KOPT-K1 (cell line): ENCODE results near the gene FAM168A.
A peak's percentile ranks its signal among the peaks of the same experiment; 100 is the strongest.

Experiments
- H3K27ac ChIP-seq: fragments of 200-600 bp; sonication (generic); 2 replicates; pipeline ENCODE4 v1.5.1; 2016; ENCODE audit warnings: antibody characterized with exemption, mild to moderate bottlenecking, low read depth, low read length; ENCODE audit not compliant: poor library complexity, severe bottlenecking
- H3K36me3 ChIP-seq: fragments of 200-600 bp; sonication (generic); 2 replicates; pipeline ENCODE4 v1.5.1; 2017; ENCODE audit warnings: antibody characterized with exemption, mild to moderate bottlenecking, low read length, moderate library complexity; ENCODE audit not compliant: insufficient read depth
- H3K9me3 ChIP-seq: fragments of 200-600 bp; sonication (generic); 2 replicates; pipeline ENCODE4 v1.5.1; 2017; ENCODE audit warnings: antibody characterized with exemption, low read length, mild to moderate bottlenecking; ENCODE audit not compliant: insufficient read depth, poor library complexity, severe bottlenecking

FAM168A gene

DNA sequence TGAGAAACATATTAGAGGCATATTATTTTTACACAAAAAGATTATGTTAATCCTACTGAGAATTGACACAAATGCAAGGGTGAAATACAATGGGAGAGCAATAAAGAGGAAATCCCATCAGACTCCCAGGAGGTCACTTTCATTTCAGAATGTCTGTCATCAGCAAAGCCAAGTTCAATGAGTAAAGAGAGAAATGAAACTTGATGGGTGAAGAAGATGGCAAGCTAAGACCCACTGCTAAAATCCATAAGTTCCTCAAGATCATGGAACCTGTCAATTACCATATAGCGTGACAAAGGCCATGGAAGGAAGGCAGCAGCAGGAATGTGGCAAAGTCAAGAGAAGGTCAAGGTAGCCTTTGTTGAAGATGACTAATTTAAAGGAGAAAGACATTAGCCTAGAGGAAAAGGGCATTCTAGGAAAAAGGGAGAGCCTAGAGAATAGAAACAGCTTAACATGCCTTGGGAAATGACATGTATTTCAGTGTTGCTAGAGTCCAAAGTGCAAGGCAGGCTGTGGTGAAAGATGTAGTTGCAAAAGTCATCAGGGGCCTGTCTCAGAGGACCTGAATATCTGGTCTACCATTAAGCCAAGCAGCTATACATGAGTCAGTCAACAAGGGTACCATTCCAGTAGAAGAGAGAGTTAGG is 43.1 kb downstream of the FAM168A start:
- no peak overlapping the region for H3K27ac ChIP-seq

DNA sequence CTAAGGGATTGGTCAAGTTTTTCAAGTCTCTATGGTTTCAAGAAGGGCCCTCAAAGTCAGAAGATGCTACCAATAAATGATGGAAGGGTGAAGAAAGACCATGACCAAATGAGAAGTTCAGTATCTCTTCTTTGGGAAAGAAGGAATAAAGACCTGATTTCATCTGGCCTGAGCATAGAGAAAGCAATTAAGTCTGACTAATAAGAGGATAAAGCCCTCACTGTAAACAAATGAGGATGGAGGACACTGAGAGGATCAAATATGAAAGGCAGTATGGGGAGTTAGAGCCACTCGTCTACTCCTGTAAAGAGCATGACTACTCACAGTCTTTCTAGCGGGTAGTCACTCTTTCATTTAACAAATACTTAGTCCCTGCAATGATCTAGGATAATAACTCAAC is 44.6 kb downstream of the FAM168A start:
- Histone ChIP-seq H3K36me3 (no peaks in the 10 kb centered on the region), H3K27ac (no peak overlapping the region)

More for the DNA sequence above, 43.1 kb downstream of the FAM168A start:
- Histone ChIP-seq H3K36me3 (no peaks in the 10 kb centered on the region), H3K9me3 (no peaks in the 10 kb centered on the region)

DNA sequence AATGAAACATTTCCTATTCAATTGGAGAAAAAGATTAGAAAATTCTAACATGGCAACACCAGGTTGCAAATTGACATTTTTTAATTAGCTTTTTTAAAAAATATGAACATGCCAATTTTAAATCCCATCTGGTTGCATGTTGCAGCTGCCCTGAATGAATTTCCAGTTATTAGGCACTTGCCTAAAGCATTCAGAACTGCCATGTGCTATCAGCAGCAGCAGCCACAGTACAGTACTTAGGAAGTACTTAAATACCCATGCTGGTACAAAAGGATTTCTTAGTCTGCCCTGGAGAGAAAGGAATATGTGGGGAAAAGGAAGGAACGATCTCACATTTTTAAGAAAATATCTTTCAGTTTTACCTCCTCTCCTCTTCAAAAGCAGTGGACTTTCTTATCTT is 46.2 kb downstream of the FAM168A start:
- Histone ChIP-seq H3K27ac (no peak overlapping the region), H3K9me3 (no peaks in the 10 kb centered on the region)

More for the DNA sequence above, 44.6 kb downstream of the FAM168A start:
- H3K9me3 ChIP-seq = no peaks in the 10 kb centered on the region

DNA sequence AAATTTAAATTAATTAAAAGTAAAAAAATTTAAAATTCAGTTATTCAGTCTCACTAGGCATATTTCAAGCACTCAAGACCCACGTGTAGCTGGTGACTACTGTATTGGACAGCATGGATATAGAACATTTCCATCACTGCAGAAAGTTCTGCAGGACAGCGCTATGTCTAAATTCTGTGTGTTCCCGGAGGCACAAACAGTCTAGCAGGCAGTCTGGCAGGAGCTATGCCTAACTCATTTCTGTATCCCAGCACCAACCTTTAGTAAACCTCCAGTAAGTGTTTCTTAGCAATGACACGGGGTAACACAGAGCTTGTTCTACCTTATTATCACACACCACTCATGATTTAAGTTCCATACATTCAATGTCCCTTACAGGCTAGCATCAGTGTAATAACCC is 48.5 kb downstream of the FAM168A start:
- Histone ChIP-seq H3K36me3 (no peaks in the 10 kb centered on the region), H3K9me3 (no peaks in the 10 kb centered on the region), H3K27ac (no peak overlapping the region)

More for the DNA sequence above, 46.2 kb downstream of the FAM168A start:
- H3K36me3 ChIP-seq = no peaks in the 10 kb centered on the region

DNA sequence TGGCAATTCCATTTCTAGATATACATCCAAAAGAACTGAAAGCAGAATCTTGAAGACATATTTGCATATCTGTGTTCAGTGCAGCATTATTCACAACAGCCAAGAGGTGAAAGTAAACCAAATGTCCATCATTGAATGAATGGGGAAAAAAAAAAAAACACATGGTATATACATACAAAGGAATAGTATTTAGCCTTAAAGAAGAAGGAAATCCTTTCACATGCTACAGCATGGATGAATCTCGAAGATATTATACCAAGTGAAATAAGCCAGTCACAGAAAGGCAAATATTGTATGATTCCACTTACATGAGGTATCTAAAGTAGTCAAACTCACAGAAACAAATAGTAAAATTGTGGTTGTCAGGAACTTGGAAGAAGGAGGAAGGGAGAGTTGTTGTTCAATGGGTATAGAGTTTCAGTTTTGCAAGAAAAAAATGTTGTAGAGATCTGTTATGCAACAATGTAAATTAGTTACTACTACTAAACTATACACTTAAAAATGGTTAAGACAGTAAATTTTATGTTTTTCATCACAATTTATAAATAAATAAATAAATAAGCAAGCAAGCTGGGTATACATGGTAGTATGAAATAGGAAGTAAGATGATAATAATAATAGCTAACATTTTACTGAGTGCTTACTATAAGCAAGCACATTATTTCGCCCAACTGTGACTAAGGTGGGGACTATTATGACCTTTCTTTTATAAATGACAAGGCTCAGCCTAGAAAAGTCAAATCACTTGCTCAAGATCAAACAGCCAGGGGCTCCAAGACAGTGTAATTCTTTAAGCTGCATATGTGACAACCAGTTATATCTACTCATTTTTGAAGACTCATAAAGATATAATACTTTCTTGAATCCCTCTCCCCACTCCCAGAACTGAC is 50.0 kb downstream of the FAM168A start:
- Histone ChIP-seq H3K9me3 (no peaks in the 10 kb centered on the region), H3K27ac (no peak overlapping the region), H3K36me3 (no peaks in the 10 kb centered on the region)

DNA sequence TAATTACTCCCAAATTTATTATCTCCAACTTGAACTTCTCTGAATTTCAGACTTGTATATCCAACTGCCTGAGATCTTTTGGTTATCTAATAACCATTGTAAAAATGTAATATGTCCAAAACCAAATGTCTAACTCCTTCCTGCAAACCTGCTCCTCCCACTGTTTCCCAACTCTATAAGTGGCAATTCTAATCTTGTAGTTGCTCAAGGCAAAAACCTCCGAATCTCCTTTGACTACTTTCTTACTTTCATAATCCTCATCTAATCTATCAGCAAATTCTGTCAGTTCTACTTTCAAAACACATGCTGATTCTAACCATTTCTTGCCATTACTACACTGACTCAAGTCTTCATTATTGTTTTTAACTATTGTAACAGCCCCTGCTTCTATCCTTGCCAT is 55.7 kb downstream of the FAM168A start:
- Histone ChIP-seq H3K36me3 (no peaks in the 10 kb centered on the region), H3K27ac (no peak overlapping the region)

DNA sequence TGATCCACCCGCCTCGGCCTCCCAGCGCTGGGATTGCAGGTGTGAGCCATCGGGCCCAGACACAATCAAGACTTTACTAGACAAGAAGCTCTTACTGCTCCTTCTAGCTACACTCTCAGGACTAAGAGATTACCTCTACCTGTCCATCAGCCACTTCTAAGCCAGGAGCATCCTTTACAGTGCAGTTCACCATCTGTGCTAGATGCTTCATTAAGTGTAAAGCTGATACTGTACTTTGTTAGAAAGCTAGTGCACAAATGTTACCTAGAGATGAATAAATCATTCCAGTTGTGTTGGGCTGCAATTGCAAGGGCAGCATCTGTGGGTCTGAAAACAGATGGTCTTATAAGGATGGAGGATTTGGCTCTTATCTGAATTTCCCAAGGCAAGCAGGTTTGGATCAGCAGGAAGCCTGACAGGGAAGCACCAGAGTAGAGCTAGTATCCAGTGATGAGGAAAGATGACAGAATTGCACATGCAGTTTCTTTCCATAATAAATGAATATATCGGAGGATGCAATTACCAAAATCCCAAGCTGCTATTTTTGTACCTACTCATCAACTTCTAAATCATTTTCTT is 58.3 kb downstream of the FAM168A start:
- Histone ChIP-seq H3K9me3 (no peaks in the 10 kb centered on the region), H3K27ac (peak overlapping the region; percentile 39), H3K36me3 (no peaks in the 10 kb centered on the region)

More for the DNA sequence above, 55.7 kb downstream of the FAM168A start:
- H3K9me3 ChIP-seq = no peaks in the 10 kb centered on the region

DNA sequence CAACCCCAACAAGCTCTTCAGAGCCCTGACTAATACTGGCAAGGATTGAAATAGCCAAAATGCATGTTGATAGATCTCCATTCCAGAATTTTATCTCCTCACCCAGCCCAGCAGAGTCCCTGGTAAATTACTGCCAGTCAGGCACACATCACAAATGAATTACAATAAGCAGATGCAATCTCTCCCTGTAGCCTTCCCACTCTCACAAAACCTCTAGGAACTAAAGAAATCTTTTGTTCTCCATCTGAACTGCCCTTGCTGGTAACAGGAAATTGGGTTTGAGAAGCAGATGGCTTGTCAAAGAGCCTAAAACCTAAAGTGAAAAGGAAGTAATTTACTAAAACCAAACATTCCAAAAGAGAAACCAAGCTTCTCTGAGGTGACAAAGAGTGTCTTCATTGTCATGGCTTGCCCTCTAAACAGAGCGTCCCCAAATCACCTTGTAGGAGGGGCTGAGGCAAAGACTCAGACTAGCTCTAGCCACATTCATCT is 59.5 kb downstream of the FAM168A start:
- Histone ChIP-seq H3K27ac (peak overlapping the region; percentile 71), H3K9me3 (no peaks in the 10 kb centered on the region), H3K36me3 (no peaks in the 10 kb centered on the region)

DNA sequence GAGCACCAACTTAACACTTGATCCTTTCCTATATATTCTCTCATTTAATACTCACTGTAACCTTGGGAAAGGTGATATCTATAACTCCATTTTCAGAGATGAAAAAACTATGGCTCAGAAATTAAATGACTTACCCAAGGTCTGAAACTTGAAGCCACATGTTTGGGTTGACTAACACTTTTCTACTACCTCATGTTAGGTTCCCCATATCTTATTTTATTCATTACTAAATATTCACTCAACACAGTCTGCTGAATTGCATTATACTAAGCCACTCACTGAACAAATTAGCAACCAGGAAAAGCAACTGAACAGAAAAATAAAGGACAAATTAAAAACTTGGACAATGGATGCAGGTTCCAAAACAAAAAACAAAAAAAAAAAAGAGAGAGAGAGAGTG is 59.9 kb downstream of the FAM168A start:
- Histone ChIP-seq H3K9me3 (no peaks in the 10 kb centered on the region), H3K27ac (peak overlapping the region; percentile 71), H3K36me3 (no peaks in the 10 kb centered on the region)

DNA sequence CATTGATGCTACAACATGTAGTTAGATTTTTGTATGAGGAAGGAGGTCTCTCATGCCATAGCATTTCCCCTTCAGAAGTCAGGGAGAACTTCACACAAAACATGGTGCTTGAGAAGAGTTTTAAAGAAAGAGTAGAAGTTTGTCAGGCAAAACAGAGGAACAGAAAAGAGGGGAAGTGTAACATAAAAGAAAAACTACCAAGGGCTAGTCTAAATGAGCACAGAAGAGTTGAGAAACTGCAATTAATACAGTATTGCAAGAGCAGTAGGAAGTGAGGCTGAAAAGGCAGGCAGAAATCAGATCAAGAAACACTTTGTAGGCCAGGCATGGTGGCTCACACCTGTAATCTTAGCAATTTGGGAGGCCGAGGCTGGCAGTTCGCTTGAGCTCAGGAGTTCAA is 61.0 kb downstream of the FAM168A start:
- Histone ChIP-seq H3K36me3 (no peaks in the 10 kb centered on the region), H3K27ac (no peak overlapping the region), H3K9me3 (no peaks in the 10 kb centered on the region)

DNA sequence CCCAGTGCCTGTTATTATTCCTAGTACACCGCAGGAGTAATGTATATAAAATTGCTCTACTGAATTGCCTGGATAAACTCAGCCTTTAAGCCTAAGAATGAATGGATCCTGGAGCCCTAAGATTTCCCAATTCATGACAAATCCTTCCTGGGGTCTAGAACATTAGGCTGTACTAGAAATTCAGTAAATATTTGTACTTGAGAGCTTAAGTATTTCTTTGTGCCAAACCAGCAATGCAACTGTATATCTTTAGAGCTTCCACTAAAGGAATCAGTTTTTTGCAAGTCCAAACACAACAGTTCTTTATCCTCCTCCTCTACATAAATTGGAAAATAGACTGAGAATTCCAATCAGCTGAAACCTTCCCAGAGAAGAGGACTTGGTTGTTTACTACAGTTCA is 65.6 kb downstream of the FAM168A start:
- Histone ChIP-seq H3K27ac (no peak overlapping the region), H3K9me3 (no peaks in the 10 kb centered on the region), H3K36me3 (no peaks in the 10 kb centered on the region)

DNA sequence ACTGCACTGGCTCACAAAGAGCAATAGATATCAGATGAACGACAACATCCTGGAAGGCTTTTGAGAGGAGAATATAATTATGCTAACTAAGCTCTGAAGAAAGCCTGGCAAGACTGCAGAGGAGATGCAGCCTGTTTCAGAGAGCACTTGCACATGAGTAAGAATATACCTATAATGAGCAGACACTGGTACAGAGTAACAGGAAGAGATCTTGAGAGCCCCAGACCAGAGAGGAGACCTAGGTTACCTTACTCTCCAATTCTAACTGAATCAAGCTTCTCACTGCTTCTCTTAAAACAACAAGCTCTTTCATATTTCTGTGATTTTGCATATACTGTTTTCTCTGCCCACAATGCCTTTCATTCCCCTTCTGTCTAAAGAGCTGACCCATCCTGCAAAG is 66.5 kb downstream of the FAM168A start:
- Histone ChIP-seq H3K27ac (no peak overlapping the region), H3K36me3 (no peaks in the 10 kb centered on the region), H3K9me3 (no peaks in the 10 kb centered on the region)

DNA sequence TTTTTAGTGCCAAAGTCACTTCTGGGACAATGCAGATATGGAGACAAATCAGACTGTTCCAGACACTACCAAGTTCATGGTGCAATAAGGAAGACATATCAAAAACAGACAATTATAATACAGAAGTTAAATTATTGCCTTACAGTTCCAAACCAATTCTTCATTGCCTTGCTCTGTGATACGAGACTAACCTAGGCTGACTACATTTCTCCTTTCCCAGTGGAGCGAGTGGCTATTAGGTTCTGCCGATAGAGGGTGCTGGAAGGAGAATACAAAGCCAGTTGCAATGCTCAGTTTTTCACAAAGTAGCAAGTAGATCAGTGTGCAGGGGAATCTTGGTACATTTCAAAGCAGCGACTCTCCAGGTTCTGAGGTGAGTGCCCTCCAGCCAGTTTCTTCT is 67.8 kb downstream of the FAM168A start:
- Histone ChIP-seq H3K27ac (no peak overlapping the region), H3K9me3 (no peaks in the 10 kb centered on the region)

DNA sequence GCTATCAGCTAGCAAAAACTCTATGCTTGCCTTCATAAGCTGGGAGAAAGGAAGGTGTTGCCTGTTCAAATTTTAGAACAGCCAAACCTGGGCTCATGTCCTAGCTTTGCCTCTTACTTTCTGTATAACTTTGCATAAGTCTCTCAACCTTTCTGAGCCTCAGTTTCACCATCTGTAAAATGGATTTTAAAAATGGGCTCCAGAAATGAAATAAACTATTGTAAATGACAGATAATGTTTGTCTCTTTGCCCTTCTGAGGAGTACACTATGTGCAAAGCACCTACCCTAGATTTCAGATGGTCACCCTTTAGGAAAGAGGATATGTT is 68.7 kb downstream of the FAM168A start:
- Histone ChIP-seq H3K36me3 (no peaks in the 10 kb centered on the region), H3K27ac (peak overlapping the region; percentile 69), H3K9me3 (no peaks in the 10 kb centered on the region)

More for the DNA sequence above, 67.8 kb downstream of the FAM168A start:
- no peaks in the 10 kb centered on the region for H3K36me3 ChIP-seq

DNA sequence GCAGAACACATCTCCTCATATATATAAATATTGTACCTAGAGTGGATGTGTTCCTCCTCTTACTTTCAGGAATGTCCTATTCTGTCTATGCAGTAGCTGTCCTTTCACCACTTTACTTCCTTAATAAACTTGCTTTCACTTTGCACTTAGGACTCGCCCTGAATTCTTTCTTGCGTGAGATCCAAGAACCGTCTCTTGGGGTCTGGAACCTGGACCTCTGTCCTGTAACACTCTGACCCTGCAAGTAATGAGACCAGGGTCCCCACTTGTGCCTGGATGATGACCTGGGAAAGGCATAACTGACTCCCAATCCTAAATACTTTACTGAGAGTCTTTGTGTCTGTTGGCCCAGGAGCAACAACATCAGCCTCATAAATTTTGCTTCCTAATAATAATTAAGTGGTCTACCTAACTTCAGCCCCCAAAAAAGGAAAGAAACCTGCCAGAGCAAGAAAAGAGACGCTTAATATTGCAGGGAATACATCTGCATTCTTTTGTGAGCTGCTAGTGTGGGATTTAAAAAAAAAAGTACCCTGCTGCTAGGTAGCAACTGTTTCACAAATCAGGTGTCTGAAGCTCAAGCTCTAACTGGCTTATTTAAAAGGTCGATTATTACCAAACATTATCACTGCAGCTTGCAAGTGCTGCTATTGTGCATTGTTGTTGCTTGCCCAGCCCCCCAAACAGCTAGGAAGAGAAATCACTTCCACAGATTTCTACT is 69.3 kb downstream of the FAM168A start:
- Histone ChIP-seq H3K27ac (peak overlapping the region; percentile 69), H3K9me3 (no peaks in the 10 kb centered on the region), H3K36me3 (no peaks in the 10 kb centered on the region)
